Left cardiac atrium (tissue), 4 donors: ENCODE data around the gene ASB8. TPM values are rescaled to one million over a fixed set of nuclear protein-coding genes. Genes with fewer than 3 reads are reported as not detected.
"Not testable (repeated sequence)": the region's sequence is repeated elsewhere in the genome, so short reads cannot be mapped to it uniquely, and the experiment has no call there.

Source experiments
- ATAC-seq, 2 donors: fragments of 200-7000 bp; cut with Tn5 transposase; one replicate each; pipeline ENCODE4 v1.9.1; 2020; ENCODE audit warnings: mild to moderate bottlenecking in 2 of 2, moderate library complexity in 2 of 2
- DNase-seq: peaks from one replicate; pipeline ENCODE4 v3.0.0-alpha.2; 2020
- intact Hi-C, 2 donors: fragments of 100-400 bp; cut with DNase I; formaldehyde crosslinking; loops; one replicate each; pipeline versions ENCODE4 v1.14.1 to v1.15.1; 2022 to 2023
- microRNA-seq, 2 donors: library from miRNA; unstranded; fragments of <30 nt; microRNA quantifications; one replicate each; pipeline ENCODE4 v1.2.0, GENCODE V29; 2020
- total RNA-seq, 2 donors: library from RNA; stranded (reverse); fragmentation: NEBNext Ultra II Directional; extraction: Animal tissue kit (Norgen Biotek cat#: 25700); gene quantifications; one replicate each; pipeline ENCODE4 v1.2.1, GENCODE V29; 2021
- donor health status: DM: no; HTN: yes; CAD: no.
- donor health status: DM: no; HTN: yes; CAD: no; lungs with severe emphysema.
- donor health status: DM: yes; HTN: yes; CAD: no.
- donor health status: Dilated cardiomyopathy.

Gene ASB8
- total RNA-seq, 2 donors from 2014 or later = 47.3 to 50.0 TPM

DNA sequence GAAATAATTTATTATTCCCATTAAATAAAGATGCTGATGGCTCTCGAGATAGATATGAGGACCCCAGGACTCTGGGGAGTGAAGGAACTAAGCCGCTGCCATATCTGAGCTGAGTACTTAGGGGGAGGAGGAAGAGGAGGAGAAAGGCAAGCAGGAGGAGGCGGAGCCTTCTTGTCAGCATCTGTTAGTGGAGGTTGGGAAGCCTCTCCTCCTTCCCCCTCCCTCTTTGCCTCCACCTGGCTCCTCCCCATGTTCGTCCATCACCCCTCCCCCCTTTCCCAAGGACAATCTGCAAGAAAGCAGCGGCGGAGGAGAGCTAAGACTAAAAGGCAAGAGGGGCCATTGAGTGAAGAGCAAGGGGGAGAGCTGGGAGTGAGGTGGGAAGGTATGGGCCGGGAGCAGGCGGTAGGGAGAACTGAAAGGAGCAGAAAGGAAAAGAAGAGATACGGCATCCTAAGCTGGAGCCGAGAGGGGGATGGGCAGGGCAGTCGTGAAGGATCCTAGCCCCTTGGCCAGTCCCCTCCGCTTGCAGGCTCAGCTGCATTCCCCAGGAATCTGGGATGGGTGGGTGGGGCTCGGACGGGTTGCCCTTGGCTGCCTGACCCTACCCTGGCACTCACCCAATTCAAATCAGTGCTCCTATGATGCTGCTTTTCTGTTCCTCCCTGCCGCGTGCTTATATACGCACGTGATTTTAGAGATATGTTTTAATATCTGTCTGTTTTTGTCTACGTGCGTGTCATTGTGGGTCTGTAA, 38.1 kb downstream of the ASB8 start, which contains the start of gene PFKM:
TSS of gene PFKM (plus strand) at position 287 of the 756 bp plus-strand sequence. CDS start 3,411 bp downstream, outside the sequence.
- ATAC-seq = peak; percentile 99 to 100
- intact Hi-C loops = no loop called here

DNA sequence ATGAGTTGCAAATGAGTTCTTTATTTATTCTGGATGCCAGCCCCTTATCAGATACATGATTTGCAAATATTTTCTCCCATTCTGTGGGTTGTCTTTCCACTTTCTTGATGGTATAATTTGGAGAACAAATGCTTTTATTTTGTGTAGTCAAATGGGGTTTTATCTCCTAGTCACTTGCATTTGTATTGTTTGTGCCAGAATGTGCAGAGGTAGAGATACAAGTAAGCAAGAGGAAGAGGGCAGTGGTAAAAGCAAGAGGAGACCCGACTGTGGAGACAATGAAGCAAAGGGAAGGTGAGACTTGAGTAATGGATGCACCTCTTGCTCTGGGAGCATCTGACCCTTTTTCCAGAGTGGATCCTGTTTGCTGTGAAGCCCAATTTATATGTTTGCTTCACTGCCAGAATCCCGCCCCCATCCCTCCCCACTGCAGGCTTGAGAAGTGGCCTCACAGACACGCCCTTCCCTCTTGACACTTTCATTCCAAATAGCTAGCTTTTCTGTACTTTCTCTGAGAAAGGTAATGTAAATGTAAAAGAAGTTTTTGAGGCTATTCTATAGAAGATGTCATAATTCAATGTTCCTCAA, 38.9 kb downstream of the ASB8 start:
- DNase-seq = no peak
- intact Hi-C loops = no loop called here
- no peak for ATAC-seq

More for the DNA sequence above, 38.1 kb downstream of the ASB8 start, which contains the start of gene PFKM:
- DNase-seq = peak; percentile 89

DNA sequence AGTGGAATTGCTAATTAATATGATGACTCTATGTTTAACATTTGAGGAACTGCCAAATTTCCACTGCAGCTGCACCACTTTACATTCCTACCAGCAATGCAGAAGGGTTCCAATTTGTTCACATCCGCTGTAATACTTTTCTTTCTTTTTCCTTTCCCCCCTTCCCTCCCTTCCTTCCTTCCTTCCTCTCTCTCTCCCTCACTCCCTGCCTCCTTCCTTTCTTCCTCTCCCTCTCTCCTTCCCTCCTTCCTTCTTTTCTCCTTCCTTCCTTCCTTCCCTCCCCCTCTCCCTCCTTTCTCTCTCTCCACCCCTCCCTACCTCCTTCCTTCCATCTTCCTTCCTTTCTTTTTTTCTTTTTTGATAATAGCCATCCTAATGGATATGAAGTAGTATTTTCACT, 41.4 kb downstream of the ASB8 start:
- intact Hi-C loops = no loop called here

DNA sequence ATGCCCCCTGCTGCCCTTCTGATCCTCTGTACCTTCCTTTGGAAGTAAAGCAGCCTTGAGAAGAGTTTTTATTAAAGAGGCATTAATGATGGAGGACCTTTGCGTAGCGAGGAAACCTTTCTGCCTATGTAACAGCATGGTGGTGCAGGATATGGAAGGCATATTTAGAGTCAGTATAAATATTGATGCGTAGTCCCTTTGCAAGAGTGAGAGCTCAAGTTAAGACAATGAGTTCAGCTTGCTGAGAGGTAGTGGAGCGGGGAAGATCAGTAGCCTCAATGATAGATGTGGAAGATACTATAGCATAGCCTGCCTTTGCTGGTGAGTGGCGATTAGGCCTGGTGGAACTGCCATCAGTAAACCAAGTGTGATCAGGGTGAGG, 46.0 kb downstream of the ASB8 start:
- ATAC-seq, intact Hi-C loops, DNase-seq: not testable (repeated sequence)

More for the DNA sequence above, 41.4 kb downstream of the ASB8 start:
- ATAC-seq (no peak), DNase-seq (no peak)

GRCh38 chr12:48110691-48111311, 46.5 kb downstream of the ASB8 start:
- ATAC-seq (no peak), DNase-seq (no peak)
- intact Hi-C loops = no loop called here

DNA sequence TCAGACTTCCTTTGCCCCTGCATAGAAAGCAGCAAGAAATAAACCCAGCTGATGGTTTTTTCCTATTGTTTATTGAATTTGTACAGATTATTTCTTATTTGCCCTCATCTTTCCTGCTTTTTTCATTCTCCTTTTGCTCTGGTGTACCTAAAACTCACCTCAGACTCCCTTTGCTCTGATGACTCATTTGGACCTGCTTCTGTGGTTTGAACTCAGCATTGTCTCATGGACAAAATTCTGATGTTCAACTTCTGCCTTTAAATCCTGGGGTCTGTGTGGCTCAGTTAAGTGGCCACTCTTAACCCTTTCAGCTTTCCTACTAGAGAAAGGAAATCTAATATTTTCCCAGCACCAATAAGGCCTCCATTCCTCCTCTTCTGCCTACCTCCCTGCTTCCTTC, 47.9 kb downstream of the ASB8 start:
- intact Hi-C loops = loop anchor here in 1 of 2 donors (5.0 kb wide), 1 partner anchor 48 kb away; the partner anchor contains the start of gene ASB8
- DNase-seq (no peak), ATAC-seq (no peak)

- intact Hi-C loops = loop anchor here in 1 of 2 donors (5.0 kb wide), 1 partner anchor 50 kb away; the partner anchor contains the start of gene ASB8
- DNase-seq (no peak), ATAC-seq (no peak)
These were observed 50.4 kb downstream of the ASB8 start for GRCh38 chr12:48106681-48107613.

DNA sequence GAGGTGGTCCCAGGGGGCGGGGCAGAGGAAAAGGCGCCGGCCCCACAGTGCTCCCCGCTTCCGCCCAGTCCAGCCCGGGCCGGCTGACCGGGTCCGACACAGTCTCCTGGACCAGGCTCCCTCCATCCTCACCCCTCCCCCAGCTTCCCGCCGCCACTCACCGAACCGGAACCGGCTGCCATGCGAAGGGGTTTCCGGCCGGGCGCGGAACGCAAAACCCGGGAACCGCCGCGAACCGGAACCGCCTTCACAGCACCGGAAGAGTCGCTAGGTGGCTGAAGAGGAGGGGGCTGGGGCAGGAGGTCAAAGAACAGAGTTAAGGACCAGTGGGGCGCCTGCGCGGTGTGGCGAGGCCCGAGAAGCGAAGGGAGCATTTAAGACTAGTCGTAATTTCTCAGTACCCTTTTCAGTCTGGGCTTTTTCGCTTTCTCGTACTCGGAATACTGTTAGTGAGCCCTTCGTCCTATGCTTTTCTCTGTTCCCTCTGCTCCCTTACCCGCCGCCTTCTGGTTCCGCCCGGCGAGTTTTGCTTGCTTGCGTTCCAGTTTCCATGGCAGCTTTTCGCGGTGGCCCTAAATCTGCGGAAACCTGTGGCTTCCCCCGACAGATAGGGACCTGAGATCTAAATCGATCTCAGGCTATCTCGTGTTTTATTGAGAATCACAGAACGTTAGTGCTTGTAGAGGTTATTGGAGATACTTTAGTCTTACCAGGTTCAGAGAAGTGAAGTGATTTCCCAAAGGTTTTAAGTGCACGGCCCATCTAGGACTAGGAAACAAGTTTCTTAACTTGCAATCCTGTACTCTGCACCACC, 51.2 kb downstream of the ASB8 start, which contains the start of gene SENP1:
TSS of gene SENP1 (minus strand) at position 213 of the 814 bp plus-strand sequence. CDS start 4,607 bp downstream, outside the sequence.
- ATAC-seq = peak; percentile 97 to 98
- peak; percentile 92 for DNase-seq
- intact Hi-C loops = loop anchor here in 1 of 2 donors (5.0 kb wide), 1 partner anchor 51 kb away; the partner anchor contains the start of gene ASB8

GRCh38 chr12:48105321-48105866, 51.9 kb downstream of the ASB8 start:
- ATAC-seq = no peak
- intact Hi-C loops = loop anchor here in 1 of 2 donors (5.0 kb wide), 1 partner anchor 52 kb away; the partner anchor contains the start of gene ASB8
- no peak for DNase-seq

GRCh38 chr12:48104531-48104930, 52.8 kb downstream of the ASB8 start:
- ATAC-seq (no peak), DNase-seq (no peak)
- intact Hi-C loops = no loop called here

Small RNAs within 50 kb of the gene (microRNA-seq; reads per million reads assigned to microRNA genes)
- 9.7 to 10.9 reads per million in 2 donors for gene MIR6505

Other genes with a start within 250 kb of the ASB8 start
- gene TMEM106C, start 193.9 kb downstream of the ASB8 start, total RNA-seq = 10 to 100 TPM; 47.9 to 54.9 TPM
- gene COL2A1, start 153.0 kb downstream of the ASB8 start, total RNA-seq = not detected
- gene SENP1, start 51.4 kb downstream of the ASB8 start, total RNA-seq = 10 to 100 TPM in 1 of 2 donors, 1 to 10 TPM in 1; 7.2 to 10.7 TPM
- gene PFKM, start 38.2 kb downstream of the ASB8 start, total RNA-seq = 100 to 1,000 TPM; 202 to 260 TPM
- gene CCDC184, start 26.1 kb upstream of the ASB8 start, total RNA-seq = 1 to 10 TPM; 1.2 to 1.4 TPM
- not detected for gene OR10AD1, start 45.8 kb upstream of the ASB8 start, total RNA-seq
- 10 to 100 TPM; 14.3 to 14.4 TPM for gene ZNF641, start 193.4 kb upstream of the ASB8 start, total RNA-seq